SK-N-MC (cell line): ENCODE measurements around the gene PCNA.

Source experiments
- EZH2 ChIP-seq: fragments of 200-600 bp; sonication (generic); IDR thresholded peaks from one replicate; pipeline ENCODE4 v1.6.1; 2017; ENCODE audit warnings: antibody characterized with exemption
- FOXP2 ChIP-seq: optimal IDR thresholded peaks from 2 replicates; pipeline ENCODE3; 2011; ENCODE audit warnings: mild to moderate bottlenecking, moderate library complexity; ENCODE audit not compliant: insufficient read depth; ENCODE audit errors: extremely low read length, control extremely low read depth
- POLR2AphosphoS5 ChIP-seq: IDR thresholded peaks from 2 replicates; pipeline ENCODE4 v1.6.1; 2012; ENCODE audit warnings: mild to moderate bottlenecking, low read depth, low read length, borderline replicate concordance

- TF ChIP-seq POLR2AphosphoS5 (no peak), EZH2 (no peak), FOXP2 (no peak)
These were observed 53.8 kb downstream of the PCNA start for GRCh38 chr20:5065879-5066383.
